CD4-positive, alpha-beta T cell treated with Interleukin-15 for 4 hours (primary cell): Measurements from ENCODE around the gene FIP1L1.

Experiments used
- DNase-seq: peaks from one replicate; pipeline ENCODE4 v3.0.0-alpha.2; 2020; ENCODE audit warnings: low spot score

FIP1L1 gene

DNA sequence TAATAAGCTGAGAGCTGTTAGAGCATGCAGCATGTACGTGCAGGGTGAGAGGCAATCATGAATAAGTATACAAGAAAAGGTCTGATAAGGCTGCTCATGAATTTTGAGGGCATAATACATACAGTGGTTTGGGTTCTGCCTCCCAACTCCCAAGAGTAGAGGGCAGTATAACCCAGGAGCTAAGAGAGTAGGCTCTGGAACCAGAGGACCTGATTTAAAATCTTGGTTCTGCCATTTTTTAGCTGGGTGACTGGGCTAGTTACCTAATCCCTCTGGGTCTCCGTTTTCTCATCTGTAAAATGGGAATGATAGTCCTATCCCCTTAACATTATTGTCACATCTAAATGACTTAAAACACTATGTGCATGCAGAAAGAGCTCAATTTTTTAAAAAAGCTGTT is 128.5 kb downstream of the FIP1L1 start:
- DNase-seq: no peak

DNA sequence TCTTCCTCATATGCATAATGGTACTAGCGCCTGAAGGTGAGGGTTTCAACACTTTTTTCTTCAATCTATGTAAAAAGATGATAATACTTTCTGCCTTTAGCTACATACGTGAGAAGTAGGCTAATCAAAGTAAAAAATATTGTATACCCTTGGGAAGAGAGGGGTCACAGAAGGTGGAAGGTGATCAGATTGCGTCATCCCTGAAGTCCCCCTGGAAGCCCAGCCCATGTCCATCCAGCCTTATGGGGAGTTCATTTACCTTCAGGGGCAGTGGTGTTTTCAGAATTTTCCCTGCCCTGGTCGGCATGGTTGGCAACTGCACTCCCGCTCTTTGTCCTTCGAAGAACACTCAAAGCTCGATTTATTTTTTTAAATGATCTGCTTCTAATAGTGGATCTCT is 129.6 kb downstream of the FIP1L1 start:
- DNase-seq: no peak

DNA sequence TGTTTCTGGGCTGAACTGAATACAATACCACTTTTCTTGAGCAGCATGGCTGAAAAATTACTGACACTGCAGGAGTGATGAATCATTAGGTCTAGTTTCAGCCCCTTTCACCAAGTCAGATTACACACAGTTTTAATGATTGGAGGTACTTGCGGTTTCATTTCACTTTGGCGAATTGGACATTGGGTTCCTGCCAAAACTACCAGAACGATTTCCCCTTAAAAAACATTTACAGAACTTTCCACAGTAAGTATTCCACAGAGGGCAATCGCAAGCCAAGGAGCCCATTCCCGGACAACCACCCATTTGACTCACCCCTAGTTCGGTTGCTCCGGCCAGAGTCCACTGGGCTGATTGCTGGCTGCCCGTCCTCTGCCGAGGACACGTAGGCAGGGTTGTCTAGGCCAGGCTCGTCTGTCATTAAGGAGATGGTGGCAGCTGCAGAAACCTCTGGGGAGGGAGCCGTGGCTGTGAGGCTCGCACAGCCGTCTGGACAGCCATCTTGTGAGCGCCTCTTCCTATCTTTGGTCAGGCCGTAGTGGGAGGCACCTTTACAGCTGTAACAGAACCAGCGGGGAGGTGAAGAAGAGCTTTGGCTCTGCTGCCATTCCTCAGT is 130.3 kb downstream of the FIP1L1 start:
- no peak for DNase-seq

DNA sequence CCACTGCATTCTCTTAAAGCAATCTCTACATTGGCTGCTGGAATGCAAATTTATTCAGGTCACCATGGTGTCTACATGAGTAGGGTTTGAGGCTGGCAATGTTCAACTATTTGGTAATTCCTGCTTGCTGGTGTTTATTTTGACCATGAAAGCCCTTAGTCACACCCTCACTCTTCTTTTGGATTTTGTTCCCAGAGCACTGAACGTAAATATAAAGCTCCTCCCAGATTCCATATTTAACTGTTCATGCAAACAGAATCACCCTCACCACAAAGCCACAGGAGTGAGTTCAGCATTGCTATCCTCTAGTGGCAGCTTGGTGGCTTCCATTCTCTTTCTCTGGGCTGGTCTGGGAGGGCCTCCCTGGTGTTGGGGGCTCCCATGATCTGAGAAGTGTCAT is 131.0 kb downstream of the FIP1L1 start:
- no peak for DNase-seq

DNA sequence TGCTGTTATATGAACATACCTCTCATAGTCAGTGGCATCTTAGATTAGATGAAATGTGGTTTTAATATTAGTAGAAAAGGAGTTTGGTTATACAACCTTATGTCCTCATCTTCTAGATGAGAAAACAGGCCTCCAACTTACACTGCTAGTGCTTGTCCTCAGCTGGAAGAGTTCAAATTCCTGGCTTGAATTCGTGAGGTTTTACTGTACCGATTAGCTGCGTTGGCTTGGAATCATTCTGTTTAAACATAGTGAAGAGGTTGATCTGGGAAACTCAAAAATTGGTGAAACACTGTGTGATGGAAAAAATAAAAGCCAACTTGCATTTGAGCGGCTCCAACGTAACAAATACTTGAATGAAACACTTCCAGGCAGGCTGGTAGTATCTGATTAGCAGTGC is 132.9 kb downstream of the FIP1L1 start:
- no peak for DNase-seq
